Measurements from ENCODE around the gene TPRN. TPM values are rescaled to one million over a fixed set of nuclear protein-coding genes. Genes with fewer than 3 reads are reported as not detected.

Gene TPRN
- total and polyA plus RNA-seq, 2 donors (not counting 1 experiment from before 2014, with no cell fraction given) = 1.6 to 5.8 TPM

DNA sequence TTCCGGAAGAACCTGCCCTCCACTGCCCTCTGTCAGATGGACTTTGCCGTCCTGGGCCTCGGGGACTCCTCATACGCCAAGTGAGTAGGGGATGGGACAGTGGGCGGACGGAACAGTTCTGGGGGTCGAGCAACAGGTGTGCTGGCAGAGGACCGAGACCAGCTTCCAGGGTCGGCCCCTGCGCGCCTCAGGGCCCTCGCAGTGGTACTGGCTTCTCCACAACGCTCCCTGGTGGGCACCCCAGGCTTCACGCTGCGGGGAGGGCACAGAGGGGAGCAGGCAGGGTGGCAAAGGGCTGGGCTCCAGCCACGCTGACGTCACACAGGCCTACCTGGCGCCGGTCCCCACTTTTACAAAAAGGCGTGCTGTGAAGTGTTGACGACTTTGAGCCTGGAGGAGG lies 12.0 kb upstream of the TPRN start:
- no peak overlapping the region for H2AFZ ChIP-seq (ENCODE audit: low read length)
- no peak overlapping the region for H3K9ac ChIP-seq (ENCODE audit: insufficient read depth, low read length)
- H3K36me3 ChIP-seq (ENCODE audit: control insufficient read depth, insufficient read depth, low read length) = peaks cover 17% of the 10 kb centered on the region
- H3K4me2 ChIP-seq (ENCODE audit: extremely low read depth, insufficient read depth, low read length) = no peak overlapping the region
- no peaks in the 10 kb centered on the region for H3K4me1 ChIP-seq (ENCODE audit: control insufficient read depth, extremely low read depth, insufficient read depth, low read length)
- no peak for TF ChIP-seq EZH2 (IDR thresholded peaks at IDR 0.05; ENCODE audit: low read length, missing control alignments)
- TF ChIP-seq, protein P1, sequence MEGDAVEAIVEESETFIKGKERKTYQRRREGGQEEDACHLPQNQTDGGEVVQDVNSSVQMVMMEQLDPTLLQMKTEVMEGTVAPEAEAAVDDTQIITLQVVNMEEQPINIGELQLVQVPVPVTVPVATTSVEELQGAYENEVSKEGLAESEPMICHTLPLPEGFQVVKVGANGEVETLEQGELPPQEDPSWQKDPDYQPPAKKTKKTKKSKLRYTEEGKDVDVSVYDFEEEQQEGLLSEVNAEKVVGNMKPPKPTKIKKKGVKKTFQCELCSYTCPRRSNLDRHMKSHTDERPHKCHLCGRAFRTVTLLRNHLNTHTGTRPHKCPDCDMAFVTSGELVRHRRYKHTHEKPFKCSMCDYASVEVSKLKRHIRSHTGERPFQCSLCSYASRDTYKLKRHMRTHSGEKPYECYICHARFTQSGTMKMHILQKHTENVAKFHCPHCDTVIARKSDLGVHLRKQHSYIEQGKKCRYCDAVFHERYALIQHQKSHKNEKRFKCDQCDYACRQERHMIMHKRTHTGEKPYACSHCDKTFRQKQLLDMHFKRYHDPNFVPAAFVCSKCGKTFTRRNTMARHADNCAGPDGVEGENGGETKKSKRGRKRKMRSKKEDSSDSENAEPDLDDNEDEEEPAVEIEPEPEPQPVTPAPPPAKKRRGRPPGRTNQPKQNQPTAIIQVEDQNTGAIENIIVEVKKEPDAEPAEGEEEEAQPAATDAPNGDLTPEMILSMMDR (conservative IDR thresholded peaks at IDR 0.05 in 1 of 2, IDR thresholded peaks at IDR 0.05 in 1 of 2; ENCODE audit: low read depth in 1 of 2, low read length in 2 of 2) = no peak
- H4K20me1 ChIP-seq (ENCODE audit: control insufficient read depth, extremely low read depth, insufficient read depth, low read length) = no peaks in the 10 kb centered on the region
- no peaks in the 10 kb centered on the region for H3K27me3 ChIP-seq (ENCODE audit: control insufficient read depth, insufficient read depth, low read length)
- no peaks in the 10 kb centered on the region for H3K9me3 ChIP-seq (ENCODE audit: control insufficient read depth, insufficient read depth, low read depth, low read length)
- no peak overlapping the region for H3K4me3 ChIP-seq (replicated peaks in 1 of 4; ENCODE audit: control extremely low read depth in 1 of 4, insufficient read depth in 1 of 4, low read depth in 3 of 4, low read length in 4 of 4)
- H3K27ac ChIP-seq (ENCODE audit: insufficient read depth, low read length) = no peak overlapping the region
- DNase-seq (ENCODE audit: low read depth in 2 of 2) = no peak
- peaks cover under 1% of the 10 kb centered on the region for H3K79me2 ChIP-seq (ENCODE audit: control insufficient read depth, insufficient read depth, low read length)

DNA sequence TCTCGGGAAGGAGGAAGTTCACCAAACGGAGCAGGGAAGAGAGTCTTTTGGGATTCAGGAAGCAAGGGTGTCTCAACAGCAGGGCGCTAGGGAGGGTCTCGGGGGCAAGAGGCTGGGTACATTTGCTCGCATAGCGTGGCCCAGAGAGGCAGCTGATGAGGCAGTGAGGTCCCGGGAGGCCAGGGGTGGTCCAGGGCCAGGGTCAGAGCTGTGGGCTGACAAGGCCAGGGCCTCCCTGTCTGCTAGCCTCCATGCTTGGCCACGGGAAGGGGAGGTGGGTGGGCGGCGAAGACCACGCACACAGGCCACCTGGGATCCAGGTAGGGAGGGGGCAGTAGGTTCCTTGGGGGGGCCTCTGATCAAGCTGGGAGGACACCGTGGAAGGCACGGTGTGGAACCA lies 11.0 kb upstream of the TPRN start:
- no peak for DNase-seq (ENCODE audit: low read depth in 2 of 2)
- Histone ChIP-seq H3K36me3 (ENCODE audit: control insufficient read depth, insufficient read depth, low read length) (peaks cover 14% of the 10 kb centered on the region), H3K27me3 (ENCODE audit: control insufficient read depth, insufficient read depth, low read length) (no peaks in the 10 kb centered on the region), H3K27ac (ENCODE audit: insufficient read depth, low read length) (no peak overlapping the region), H3K79me2 (ENCODE audit: control insufficient read depth, insufficient read depth, low read length) (peaks cover 11% of the 10 kb centered on the region), H3K9me3 (ENCODE audit: control insufficient read depth, insufficient read depth, low read depth, low read length) (no peaks in the 10 kb centered on the region), H3K4me3 (replicated peaks in 1 of 4; ENCODE audit: control extremely low read depth in 1 of 4, insufficient read depth in 1 of 4, low read depth in 3 of 4, low read length in 4 of 4) (no peak overlapping the region), H3K4me2 (ENCODE audit: extremely low read depth, insufficient read depth, low read length) (no peak overlapping the region), H3K4me1 (ENCODE audit: control insufficient read depth, extremely low read depth, insufficient read depth, low read length) (peaks cover under 1% of the 10 kb centered on the region), H3K9ac (ENCODE audit: insufficient read depth, low read length) (no peak overlapping the region), H2AFZ (ENCODE audit: low read length) (no peak overlapping the region), H4K20me1 (ENCODE audit: control insufficient read depth, extremely low read depth, insufficient read depth, low read length) (no peaks in the 10 kb centered on the region)
- TF ChIP-seq, protein P1 (conservative IDR thresholded peaks at IDR 0.05 in 1 of 2, IDR thresholded peaks at IDR 0.05 in 1 of 2; ENCODE audit: low read depth in 1 of 2, low read length in 2 of 2) = no peak
- no peak for TF ChIP-seq EZH2 (IDR thresholded peaks at IDR 0.05; ENCODE audit: low read length, missing control alignments)

DNA sequence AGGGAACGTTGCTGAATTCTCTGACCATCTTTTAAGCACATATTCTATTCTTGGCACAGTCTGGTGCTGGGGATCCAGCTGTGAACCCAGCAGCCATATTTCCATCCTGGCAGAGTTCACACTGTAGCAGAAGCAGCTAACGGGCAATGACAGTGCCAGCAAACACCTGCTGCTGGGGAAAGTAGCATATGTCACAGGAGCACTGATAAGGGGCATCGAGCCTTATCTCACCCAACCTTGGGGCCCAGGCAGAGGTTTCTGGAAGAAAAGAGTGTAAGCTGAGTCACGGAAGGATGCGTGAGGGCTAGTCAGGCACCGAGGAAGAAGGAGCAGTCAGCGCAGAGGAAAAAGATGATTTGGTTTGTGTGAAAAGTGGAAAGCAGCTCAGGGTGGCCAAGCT lies 6.1 kb upstream of the TPRN start:
- peaks cover 46% of the 10 kb centered on the region for H3K79me2 ChIP-seq (ENCODE audit: control insufficient read depth, insufficient read depth, low read length)
- H3K27ac ChIP-seq (ENCODE audit: insufficient read depth, low read length) = no peak overlapping the region
- peak overlapping the region; percentile 92 to 99 (median 97) for H3K4me3 ChIP-seq (replicated peaks in 1 of 4; ENCODE audit: control extremely low read depth in 1 of 4, insufficient read depth in 1 of 4, low read depth in 3 of 4, low read length in 4 of 4)

More for the DNA sequence above, 6.1 kb upstream of the TPRN start:
- Histone ChIP-seq H3K4me1 (ENCODE audit: control insufficient read depth, extremely low read depth, insufficient read depth, low read length) (peaks cover 14% of the 10 kb centered on the region), H3K27me3 (ENCODE audit: control insufficient read depth, insufficient read depth, low read length) (no peaks in the 10 kb centered on the region), H4K20me1 (ENCODE audit: control insufficient read depth, extremely low read depth, insufficient read depth, low read length) (no peaks in the 10 kb centered on the region), H3K9me3 (ENCODE audit: control insufficient read depth, insufficient read depth, low read depth, low read length) (no peaks in the 10 kb centered on the region), H3K4me2 (ENCODE audit: extremely low read depth, insufficient read depth, low read length) (peak overlapping the region; percentile 94), H3K9ac (ENCODE audit: insufficient read depth, low read length) (peak overlapping the region; percentile 93), H2AFZ (ENCODE audit: low read length) (no peak overlapping the region), H3K36me3 (ENCODE audit: control insufficient read depth, insufficient read depth, low read length) (no peaks in the 10 kb centered on the region)
- DNase-seq (ENCODE audit: low read depth in 2 of 2) = no peak
- TF ChIP-seq, protein P1 (conservative IDR thresholded peaks at IDR 0.05 in 1 of 2, IDR thresholded peaks at IDR 0.05 in 1 of 2; ENCODE audit: low read depth in 1 of 2, low read length in 2 of 2) = no peak
- TF ChIP-seq EZH2 (IDR thresholded peaks at IDR 0.05; ENCODE audit: low read length, missing control alignments) = no peak
